Activated CD8-positive, alpha-beta memory T cell treated with anti-CD3 and anti-CD28 coated beads, Interleukin-2, amount 50 U/mL, for 1 hour (primary cell): ENCODE data around the gene ZNF892.
"Not testable (repeated sequence)": the region's sequence is repeated elsewhere in the genome, so short reads cannot be mapped to it uniquely, and the experiment has no call there.

Source experiments
- DNase-seq: peaks from one replicate; pipeline ENCODE4 v3.0.0-alpha.2; 2020; ENCODE audit errors: extremely low read depth

The ZNF892 gene

DNA sequence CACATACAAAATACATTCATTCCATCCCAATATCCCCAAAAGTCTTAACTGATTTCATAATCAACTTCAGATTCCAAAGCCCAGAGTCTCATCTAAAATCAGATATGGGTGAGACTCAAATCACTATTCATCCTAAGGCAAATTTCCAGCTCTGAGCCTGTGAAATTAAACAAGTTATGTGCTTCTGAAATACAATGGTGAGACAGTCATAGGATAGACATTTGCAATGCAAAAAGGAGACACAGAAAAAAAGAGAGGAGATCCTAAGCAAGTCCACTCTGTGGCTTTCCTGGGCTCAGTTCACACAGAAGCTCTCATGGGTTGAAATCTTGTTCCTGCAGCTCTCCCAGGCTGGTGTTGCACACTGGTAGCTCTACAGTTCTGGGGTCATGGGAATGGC is 18.3 kb downstream of the ZNF892 start:
- no peak for DNase-seq

DNA sequence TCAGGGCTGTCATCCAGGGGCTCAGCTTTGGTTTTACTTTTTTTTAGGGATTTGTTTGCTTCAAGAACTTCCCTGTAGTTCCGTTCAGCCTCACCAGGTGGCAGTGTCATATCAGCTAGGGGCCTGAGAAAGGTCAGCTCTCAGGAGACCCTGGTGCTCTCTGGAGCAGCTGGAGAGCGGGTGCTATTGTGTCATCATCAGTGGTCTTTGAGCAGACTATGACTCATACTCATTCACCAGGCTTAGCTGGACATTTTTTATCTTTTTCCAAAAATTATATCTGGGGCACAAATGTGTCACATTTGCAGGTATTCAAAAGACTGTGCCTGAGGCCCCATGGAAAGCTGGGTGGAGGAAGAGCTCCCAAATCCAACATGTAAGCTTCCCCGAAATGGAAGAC is 24.4 kb downstream of the ZNF892 start:
- DNase-seq, result no peak

DNA sequence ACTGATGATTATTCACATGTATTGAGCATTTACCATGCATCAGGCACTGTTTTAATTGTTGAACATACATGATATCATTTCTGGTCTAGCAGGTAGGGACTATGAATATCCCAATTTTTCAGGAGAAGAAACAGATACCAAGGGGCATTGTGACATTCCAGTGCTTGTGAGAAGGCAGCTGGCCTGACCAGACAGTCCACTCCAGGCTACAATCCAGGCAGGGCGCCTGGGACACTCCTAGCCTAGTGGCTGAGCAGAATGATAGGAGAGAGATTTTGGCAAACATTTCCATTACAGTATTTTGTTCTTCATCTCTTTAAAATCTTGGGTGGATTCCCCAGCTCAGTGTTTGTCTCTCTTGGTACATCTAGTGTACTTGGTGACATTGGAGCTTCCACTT is 24.9 kb downstream of the ZNF892 start:
- no peak for DNase-seq

DNA sequence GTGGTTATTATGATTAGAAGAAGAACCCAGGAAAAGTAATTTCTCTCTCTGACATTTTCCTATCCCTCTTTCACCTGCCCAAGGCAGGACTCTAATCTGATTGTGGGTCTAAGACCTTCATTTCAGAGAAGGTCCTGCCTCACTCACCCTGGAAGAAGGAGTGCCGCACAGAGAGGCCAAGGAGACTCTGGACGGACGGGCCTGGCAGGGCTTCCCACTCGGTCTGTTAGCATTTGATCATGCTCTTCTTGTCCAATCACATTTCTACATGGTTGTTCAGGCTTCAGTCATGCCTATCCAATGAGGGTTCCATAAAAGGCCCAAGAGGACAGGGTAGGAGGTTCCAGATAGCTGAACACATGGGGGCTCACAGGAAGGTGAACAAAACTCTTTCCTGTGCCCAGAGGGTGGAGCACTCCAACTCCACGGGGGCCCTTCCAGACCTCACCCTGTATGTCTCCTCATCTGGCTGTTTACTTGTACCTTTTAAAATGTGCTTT is 27.0 kb downstream of the ZNF892 start:
- no peak for DNase-seq

DNA sequence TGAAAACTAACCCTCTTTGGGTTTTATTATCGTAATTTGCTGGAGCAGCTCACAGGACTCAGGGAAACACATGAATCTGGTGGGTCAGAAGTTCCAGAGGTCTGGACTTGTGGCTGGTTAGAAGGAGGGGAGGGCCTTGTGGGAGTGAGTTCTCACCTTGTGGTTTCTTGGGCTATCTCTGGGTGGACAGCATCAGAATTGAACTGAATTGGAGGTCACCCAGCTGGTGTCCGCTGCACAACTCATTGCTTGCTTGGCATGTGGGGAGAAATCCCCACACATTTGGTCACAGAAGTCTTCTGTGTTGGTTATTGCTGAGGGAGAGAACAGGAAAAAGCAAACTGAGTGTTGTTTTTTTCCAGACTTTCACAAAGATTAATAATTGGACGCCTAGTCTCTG is 27.5 kb downstream of the ZNF892 start:
- DNase-seq, result no peak

DNA sequence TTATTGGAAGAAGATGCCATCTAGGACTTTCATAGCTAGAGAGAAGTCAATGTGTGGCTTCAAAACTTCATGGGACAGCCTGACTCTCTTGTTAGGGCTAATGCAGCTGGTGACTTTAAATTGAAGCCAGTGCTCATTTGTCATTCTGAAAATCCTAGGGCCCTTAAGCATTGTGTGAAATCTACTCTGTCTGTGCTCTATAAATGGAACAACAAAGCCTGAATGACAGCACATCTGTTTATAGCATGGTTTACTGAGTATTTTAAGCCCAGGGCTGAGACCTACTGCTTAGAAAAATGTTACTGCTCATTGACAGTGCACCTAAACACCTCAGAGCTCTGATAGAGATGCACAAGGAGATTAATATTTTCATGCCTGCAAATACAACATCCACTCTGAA is 30.8 kb downstream of the ZNF892 start:
- DNase-seq, result no peak

DNA sequence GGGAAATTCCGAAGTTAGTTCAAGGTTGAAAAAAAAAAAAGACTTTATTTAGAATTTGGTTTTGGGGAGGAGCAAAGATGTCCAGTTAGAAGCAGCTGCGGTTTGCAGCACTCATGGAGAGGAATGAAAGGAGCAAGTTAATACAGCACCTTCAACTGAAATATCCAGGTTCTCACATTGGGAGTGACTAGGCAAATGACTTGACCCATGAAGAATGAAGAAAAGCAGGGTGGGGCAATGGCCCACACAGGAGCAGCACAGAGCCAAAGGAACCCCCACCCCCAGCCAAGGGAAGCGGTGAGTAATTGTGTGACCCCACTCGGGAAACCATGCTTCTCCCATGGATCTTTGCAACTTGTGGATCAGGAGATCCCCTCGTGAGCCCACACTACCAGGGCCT is 32.8 kb downstream of the ZNF892 start:
- no peak for DNase-seq

DNA sequence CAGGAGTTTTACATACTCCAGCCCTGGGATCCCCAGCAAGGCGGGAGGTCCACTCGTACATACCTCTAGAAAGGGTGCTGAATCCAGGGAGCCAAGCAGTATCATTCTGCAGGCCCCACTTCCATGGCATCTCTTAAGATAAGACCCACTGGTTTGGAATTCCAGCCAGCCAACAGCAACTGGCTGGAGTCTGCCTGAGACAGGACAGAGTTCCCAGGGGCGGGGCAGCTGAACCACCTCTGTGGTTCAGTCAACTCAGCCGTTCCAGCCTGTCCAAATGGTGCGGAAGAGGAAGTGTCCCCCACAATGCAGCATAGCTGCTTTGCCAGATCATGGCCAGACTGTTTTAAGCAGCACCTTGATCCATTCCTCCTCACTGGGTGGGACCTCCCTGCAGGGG is 33.2 kb downstream of the ZNF892 start:
- DNase-seq, result no peak

DNA sequence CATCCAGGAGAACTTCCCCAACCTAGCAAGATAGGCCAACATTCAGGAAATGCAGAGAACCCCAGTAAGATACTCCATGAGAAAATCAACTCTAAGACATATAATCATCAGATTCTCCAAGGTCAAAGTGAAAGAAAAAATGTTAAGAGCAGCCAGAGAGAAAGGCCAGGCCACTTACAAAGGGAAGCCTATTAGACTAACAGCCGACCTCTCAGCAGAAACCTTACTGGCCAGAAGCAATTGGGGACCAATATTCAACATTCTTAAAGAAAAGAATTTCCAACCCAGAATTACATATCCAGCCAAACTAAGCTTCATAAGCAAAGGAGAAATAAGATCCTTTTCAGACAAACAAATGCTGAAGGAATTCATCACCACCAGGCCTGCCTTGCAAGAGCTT is 34.8 kb downstream of the ZNF892 start:
- DNase-seq, result not testable (repeated sequence)
